ENCODE data around the gene ASH1L. TPM values are rescaled to one million over a fixed set of nuclear protein-coding genes. Genes with fewer than 3 reads are reported as not detected.

ASH1L gene
- total RNA-seq, 3 donors from 2014 or later = 83.2 to 103 (median 85.6) TPM

DNA sequence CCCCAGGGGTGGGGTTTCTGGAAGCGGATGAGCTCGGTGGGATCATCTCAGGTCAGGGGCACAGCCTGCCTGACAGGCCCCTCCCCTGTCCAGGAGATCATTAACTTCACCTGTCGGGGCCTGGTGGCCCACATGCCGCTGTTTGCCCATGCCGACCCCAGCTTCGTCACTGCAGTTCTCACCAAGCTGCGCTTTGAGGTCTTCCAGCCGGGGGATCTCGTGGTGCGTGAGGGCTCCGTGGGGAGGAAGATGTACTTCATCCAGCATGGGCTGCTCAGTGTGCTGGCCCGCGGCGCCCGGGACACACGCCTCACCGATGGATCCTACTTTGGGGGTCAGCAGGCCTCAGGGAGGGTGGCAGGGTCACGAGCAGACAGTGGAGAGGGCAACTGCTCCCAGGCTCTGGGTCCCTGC is 277.0 kb downstream of the ASH1L start:
- TF ChIP-seq POLR2AphosphoS5 (IDR thresholded peaks at IDR 0.05) (no peak), POLR2A (IDR thresholded peaks at IDR 0.05) (no peak)
- TF ChIP-seq, protein P1, sequence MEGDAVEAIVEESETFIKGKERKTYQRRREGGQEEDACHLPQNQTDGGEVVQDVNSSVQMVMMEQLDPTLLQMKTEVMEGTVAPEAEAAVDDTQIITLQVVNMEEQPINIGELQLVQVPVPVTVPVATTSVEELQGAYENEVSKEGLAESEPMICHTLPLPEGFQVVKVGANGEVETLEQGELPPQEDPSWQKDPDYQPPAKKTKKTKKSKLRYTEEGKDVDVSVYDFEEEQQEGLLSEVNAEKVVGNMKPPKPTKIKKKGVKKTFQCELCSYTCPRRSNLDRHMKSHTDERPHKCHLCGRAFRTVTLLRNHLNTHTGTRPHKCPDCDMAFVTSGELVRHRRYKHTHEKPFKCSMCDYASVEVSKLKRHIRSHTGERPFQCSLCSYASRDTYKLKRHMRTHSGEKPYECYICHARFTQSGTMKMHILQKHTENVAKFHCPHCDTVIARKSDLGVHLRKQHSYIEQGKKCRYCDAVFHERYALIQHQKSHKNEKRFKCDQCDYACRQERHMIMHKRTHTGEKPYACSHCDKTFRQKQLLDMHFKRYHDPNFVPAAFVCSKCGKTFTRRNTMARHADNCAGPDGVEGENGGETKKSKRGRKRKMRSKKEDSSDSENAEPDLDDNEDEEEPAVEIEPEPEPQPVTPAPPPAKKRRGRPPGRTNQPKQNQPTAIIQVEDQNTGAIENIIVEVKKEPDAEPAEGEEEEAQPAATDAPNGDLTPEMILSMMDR (IDR thresholded peaks at IDR 0.05) = no peak
- H3K4me1 ChIP-seq = no peaks in the 10 kb centered on the region
- no peaks in the 10 kb centered on the region for H3K36me3 ChIP-seq
- no peak overlapping the region for H3K27ac ChIP-seq
- H3K4me3 ChIP-seq = no peak overlapping the region
- no peaks in the 10 kb centered on the region for H3K9me3 ChIP-seq
- DNase-seq (ENCODE audit: low spot score in 2 of 2) = no peak
- H3K27me3 ChIP-seq = no peaks in the 10 kb centered on the region
- intact Hi-C loops (cut with DNase I; ENCODE audit: low total_unique reads) = no loop called here

Other genes with a start within 250 kb of the ASH1L start
- 10 to 100 TPM; 14.1 to 22.4 (median 14.4) TPM for gene RUSC1, start 241.9 kb downstream of the ASH1L start, total RNA-seq
- 10 to 100 TPM in 2 of 3 donors, 1 to 10 TPM in 1; 9.6 to 44.2 (median 35.4) TPM for gene MSTO1, start 47.4 kb upstream of the ASH1L start, total RNA-seq
- gene YY1AP1, start 126.0 kb upstream of the ASH1L start, total RNA-seq = 100 to 1,000 TPM; 107 to 156 (median 155) TPM
- 100 to 1,000 TPM; 143 to 195 (median 168) TPM for gene DAP3, start 126.3 kb upstream of the ASH1L start, total RNA-seq

All from breast epithelium (tissue), 4 donors.